ENCODE results near the gene GFY.
A peak's percentile ranks its signal among the peaks of the same experiment; 100 is the strongest.
"Not testable (repeated sequence)": the region's sequence is repeated elsewhere in the genome, so short reads cannot be mapped to it uniquely, and the experiment has no call there.

Gene GFY

GRCh38 chr19:49470615-49470978 is 45.4 kb downstream of the GFY start:
- no peak for DNase-seq

GRCh38 chr19:49472936-49473335 is 47.7 kb downstream of the GFY start:
- no peak for DNase-seq

- not testable (repeated sequence) for DNase-seq
Observed at GRCh38 chr19:49473501-49473867, 48.3 kb downstream of the GFY start.

GRCh38 chr19:49473868-49474541 is 48.8 kb downstream of the GFY start, which contains the start of gene FLT3LG:
Gene FLT3LG (plus strand): TSS chr19:49474215. CDS start chr19:49474640, 425 bp downstream.
- DNase-seq = peak; percentile 97

- DNase-seq = no peak
Observed at GRCh38 chr19:49474542-49474924, 49.3 kb downstream of the GFY start.

GRCh38 chr19:49475191-49475917 is 50.2 kb downstream of the GFY start:
- DNase-seq = no peak

GRCh38 chr19:49475995-49476880 is 51.0 kb downstream of the GFY start:
- peak; percentile 77 for DNase-seq

Data from CD4-positive, alpha-beta T cell treated with Interleukin-15 for 1 hour (primary cell).